Skeletal muscle satellite cell (primary cell): Measurements from ENCODE around the gene NBR1. TPM values are rescaled to one million over a fixed set of nuclear protein-coding genes. Genes with fewer than 3 reads are reported as not detected.
"Not testable (repeated sequence)": the region's sequence is repeated elsewhere in the genome, so short reads cannot be mapped to it uniquely, and the experiment has no call there.

Experiments used
- H3K27me3 ChIP-seq: 2 replicates; pipeline ENCODE4 v1.7.0; 2013; ENCODE audit warnings: low read length; ENCODE audit not compliant: control insufficient read depth, insufficient read depth
- H3K36me3 ChIP-seq: 2 replicates; pipeline ENCODE4 v1.7.0; 2013; ENCODE audit warnings: mild to moderate bottlenecking, control low read depth, low read length; ENCODE audit not compliant: insufficient read depth
- H3K4me1 ChIP-seq: 2 replicates; pipeline ENCODE4 v1.7.0; 2013; ENCODE audit warnings: low read length; ENCODE audit not compliant: control insufficient read depth, insufficient read depth
- H3K4me2 ChIP-seq: 2 replicates; pipeline ENCODE4 v1.7.0; 2013; ENCODE audit warnings: mild to moderate bottlenecking, low read length
- H3K4me3 ChIP-seq: 2 replicates; pipeline ENCODE4 v1.7.0; 2013; ENCODE audit warnings: low read length
- H3K9ac ChIP-seq: 2 replicates; pipeline ENCODE4 v1.7.0; 2013; ENCODE audit warnings: mild to moderate bottlenecking, low read depth, low read length, moderate library complexity
- H3K9me3 ChIP-seq: replicated peaks from 2 replicates; pipeline ENCODE4 v1.7.0; 2013; ENCODE audit warnings: mild to moderate bottlenecking, control low read depth, low read length
- total RNA-seq: library from RNA; depleted of rRNA; stranded (reverse); fragments of >200 nt; gene quantifications from 2 replicates; pipeline ENCODE4 v1.2.3, GENCODE V29; 2012; rRNA removed

NBR1 gene, protein sequence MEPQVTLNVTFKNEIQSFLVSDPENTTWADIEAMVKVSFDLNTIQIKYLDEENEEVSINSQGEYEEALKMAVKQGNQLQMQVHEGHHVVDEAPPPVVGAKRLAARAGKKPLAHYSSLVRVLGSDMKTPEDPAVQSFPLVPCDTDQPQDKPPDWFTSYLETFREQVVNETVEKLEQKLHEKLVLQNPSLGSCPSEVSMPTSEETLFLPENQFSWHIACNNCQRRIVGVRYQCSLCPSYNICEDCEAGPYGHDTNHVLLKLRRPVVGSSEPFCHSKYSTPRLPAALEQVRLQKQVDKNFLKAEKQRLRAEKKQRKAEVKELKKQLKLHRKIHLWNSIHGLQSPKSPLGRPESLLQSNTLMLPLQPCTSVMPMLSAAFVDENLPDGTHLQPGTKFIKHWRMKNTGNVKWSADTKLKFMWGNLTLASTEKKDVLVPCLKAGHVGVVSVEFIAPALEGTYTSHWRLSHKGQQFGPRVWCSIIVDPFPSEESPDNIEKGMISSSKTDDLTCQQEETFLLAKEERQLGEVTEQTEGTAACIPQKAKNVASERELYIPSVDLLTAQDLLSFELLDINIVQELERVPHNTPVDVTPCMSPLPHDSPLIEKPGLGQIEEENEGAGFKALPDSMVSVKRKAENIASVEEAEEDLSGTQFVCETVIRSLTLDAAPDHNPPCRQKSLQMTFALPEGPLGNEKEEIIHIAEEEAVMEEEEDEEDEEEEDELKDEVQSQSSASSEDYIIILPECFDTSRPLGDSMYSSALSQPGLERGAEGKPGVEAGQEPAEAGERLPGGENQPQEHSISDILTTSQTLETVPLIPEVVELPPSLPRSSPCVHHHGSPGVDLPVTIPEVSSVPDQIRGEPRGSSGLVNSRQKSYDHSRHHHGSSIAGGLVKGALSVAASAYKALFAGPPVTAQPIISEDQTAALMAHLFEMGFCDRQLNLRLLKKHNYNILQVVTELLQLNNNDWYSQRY
- 57.0 and 65.7 TPM in 2 replicates for total RNA-seq

DNA sequence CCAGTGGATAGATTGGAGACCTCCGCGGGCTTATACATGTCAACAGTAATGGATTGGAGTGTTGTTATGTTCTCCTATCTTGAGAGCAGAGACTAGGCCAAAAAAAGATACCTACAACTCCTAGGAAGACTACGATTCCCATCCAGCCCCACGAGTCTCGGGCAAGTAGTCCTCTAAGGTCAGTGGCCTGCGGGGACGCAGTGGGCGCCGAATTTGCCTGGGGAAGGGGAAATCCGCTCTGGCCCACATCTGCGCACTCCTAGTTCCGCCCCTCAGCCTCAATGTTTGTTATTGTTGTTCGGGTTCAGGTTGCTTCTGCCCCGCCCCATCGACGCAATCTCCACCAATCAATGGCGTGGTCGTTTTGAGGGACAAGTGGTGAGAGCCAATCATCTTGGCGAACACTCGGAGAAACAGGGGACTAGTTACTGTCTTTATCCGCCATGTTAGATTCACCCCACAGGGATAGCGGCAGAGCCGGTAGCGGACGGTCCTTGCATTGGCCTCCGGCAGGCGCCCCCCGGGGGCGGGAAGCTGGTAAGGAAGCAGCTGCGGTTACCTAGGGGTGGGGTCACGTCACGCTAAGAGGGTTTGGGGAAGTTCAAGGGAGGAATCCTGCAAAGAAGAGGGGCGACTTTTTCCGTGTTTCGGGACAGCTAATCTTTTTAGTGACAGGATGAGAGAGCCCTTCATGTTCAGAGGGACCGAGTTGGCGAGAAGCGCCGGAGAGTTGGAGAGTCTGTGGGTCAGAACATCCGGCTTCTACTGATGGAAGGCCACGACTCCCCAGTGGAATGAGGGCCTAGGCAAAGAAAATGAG is at the start of gene NBR1:
Gene NBR1 (plus strand): TSS at position 449 of the 820 bp plus-strand sequence. CDS start 4,586 bp downstream, outside the sequence.
- Histone ChIP-seq H3K4me2 (peak within 1 kb of the TSS; percentile 93), H3K36me3 (peaks cover 6% of the 10 kb centered on the region), H3K4me1 (peaks cover 23% of the 10 kb centered on the region), H3K9ac (peak within 1 kb of the TSS; percentile 95), H3K9me3 (no peaks in the 10 kb centered on the region), H3K4me3 (peak within 1 kb of the TSS; percentile 86), H3K27me3 (no peaks in the 10 kb centered on the region)

DNA sequence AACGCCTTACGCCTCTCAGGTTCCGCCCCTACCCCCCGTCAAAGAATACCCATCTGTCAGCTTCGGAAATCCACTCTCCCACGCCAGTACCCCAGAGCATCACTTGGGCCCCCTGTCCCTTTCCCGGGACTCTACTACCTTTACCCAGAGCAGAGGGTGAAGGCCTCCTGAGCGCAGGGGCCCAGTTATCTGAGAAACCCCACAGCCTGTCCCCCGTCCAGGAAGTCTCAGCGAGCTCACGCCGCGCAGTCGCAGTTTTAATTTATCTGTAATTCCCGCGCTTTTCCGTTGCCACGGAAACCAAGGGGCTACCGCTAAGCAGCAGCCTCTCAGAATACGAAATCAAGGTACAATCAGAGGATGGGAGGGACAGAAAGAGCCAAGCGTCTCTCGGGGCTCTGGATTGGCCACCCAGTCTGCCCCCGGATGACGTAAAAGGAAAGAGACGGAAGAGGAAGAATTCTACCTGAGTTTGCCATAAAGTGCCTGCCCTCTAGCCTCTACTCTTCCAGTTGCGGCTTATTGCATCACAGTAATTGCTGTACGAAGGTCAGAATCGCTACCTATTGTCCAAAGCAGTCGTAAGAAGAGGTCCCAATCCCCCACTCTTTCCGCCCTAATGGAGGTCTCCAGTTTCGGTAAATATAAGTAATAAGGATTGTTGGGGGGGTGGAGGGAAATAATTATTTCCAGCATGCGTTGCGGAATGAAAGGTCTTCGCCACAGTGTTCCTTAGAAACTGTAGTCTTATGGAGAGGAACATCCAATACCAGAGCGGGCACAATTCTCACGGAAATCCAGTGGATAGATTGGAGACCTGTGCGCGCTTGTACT is 45.7 kb upstream of the NBR1 start, which contains the start of gene BRCA1:
Gene BRCA1 (minus strand): TSS at position 232 of the 834 bp plus-strand sequence. CDS start 1,268 bp downstream, outside the sequence.
- H3K4me2 ChIP-seq: peak within 1 kb of the TSS; percentile 86
- peak within 1 kb of the TSS; percentile 82 for H3K4me3 ChIP-seq
- no peaks in the 10 kb centered on the region for H3K9me3 ChIP-seq
- H3K4me1 ChIP-seq: peaks cover 7% of the 10 kb centered on the region
- H3K27me3 ChIP-seq: no peaks in the 10 kb centered on the region
- H3K36me3 ChIP-seq: no peaks in the 10 kb centered on the region
- peak within 1 kb of the TSS; percentile 85 for H3K9ac ChIP-seq

DNA sequence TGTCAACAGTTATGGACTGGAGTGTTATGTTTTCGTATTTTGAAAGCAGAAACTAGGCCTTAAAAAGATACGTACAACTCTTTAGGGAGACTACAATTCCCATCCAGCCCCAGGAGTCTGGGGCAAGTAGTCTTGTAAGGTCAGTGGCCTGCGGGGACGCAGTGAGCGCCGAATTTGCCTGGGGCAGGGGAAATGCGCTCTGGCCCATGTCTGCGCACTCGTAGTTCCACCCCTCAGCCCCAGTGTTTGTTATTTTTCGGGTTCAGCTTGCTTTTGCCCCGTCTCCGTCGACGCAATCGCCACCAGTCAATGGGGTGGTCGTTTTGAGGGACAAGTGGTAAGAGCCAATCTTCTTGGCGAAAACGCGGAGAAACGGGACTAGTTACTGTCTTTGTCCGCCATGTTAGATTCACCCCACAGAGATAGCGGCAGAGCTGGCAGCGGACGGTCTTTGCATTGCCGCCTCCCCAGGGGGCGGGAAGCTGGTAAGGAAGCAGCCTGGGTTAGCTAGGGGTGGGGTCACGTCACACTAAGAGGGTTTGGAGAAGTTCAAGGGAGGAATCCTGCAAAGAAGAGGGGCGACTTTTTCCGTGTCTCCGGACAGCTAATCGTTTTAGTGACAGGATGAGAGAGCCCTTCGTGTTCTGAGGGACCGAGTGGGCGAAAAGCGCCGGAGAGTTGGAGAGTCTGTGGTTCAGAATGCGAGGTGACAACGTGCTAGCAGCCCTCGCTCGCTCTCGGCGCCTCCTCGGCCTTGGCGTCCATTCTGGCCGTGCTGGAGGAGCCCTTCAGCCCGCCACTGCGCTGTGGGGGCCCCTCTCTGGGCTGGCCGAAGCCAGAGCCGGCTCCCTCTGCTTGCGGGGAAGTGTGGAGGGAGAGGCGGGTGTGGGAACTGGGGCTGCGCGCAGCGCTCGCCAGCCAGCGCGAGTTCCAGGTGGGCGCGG is 44.8 kb upstream of the NBR1 start:
- Histone ChIP-seq H3K9ac (peak overlapping the region; percentile 85), H3K4me3 (peak overlapping the region; percentile 82), H3K4me1 (peaks cover 7% of the 10 kb centered on the region), H3K36me3 (no peaks in the 10 kb centered on the region), H3K27me3 (no peaks in the 10 kb centered on the region), H3K4me2 (peak overlapping the region; percentile 86), H3K9me3 (no peaks in the 10 kb centered on the region)

DNA sequence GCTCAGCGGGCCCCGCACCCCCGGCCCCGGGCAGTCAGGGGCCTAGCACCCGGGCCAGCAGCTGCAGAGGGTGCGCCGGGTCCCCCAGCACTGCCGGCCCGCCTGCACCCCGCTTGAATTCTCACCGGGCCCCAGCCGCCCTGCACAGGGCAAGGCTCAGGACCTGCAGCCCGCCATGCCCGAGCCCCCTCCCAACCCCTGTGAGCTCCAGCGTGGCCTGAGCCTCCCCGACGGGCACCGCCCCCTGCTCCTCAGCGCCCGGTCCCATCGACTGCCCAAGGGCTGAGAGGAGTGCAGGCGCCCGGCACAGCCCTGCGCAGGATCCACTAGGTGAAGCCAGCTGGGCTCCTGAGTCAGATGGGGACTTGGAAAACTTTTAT is 44.1 kb upstream of the NBR1 start:
- no peaks in the 10 kb centered on the region for H3K9me3 ChIP-seq
- H3K4me1 ChIP-seq: peaks cover 7% of the 10 kb centered on the region
- H3K27me3 ChIP-seq: no peaks in the 10 kb centered on the region
- no peaks in the 10 kb centered on the region for H3K36me3 ChIP-seq
- no peak overlapping the region for H3K4me2 ChIP-seq
- H3K4me3 ChIP-seq: no peak overlapping the region
- H3K9ac ChIP-seq: no peak overlapping the region

DNA sequence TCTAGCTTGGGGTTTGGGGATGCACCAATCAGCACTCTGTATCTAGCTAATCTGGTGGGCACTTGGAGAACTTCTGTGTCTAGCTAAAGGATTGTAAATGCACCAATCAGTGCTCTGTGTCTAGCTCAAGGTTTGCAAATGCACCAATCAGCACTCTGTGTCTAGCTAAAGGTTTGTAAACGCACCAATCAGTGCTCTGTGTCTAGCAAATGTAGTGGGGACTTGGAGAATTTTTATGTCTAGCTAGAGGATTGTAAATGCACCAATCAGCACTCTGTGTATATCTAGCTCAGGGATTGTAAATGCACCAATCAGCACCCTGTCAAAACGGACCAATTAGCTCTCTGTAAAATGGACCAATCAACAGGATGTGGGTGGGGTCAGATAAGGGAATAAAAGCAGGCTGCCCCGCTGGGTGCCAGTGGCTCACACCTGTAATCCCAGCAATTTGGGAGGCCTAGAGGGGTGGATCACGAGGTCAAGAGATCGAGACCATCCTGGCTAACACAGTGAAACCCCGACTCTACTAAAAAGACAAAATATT is 43.6 kb upstream of the NBR1 start:
- not testable (repeated sequence) for H3K36me3 ChIP-seq, H3K4me3 ChIP-seq, H3K27me3 ChIP-seq, H3K9me3 ChIP-seq, H3K9ac ChIP-seq, H3K4me1 ChIP-seq, H3K4me2 ChIP-seq

DNA sequence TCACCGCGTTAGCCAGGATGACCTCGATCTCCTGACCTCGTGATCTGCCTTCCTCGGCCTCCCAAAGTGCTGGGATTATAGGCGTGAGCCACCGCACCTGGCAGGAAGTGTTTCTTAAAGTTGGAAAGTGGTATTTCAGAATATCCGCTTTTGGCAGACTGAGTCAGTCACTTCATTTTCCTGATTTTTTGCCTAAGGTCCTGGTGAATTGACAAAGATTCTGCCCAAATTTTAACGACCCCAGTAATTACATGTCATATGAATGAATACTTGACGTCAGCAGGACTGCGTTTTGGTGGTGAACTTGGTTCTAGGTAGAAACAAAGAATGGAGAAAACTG is 41.4 kb upstream of the NBR1 start:
- no peaks in the 10 kb centered on the region for H3K9me3 ChIP-seq
- H3K36me3 ChIP-seq: peaks cover 6% of the 10 kb centered on the region
- H3K27me3 ChIP-seq: no peaks in the 10 kb centered on the region
- H3K4me3 ChIP-seq: no peak overlapping the region
- H3K4me1 ChIP-seq: peaks cover 7% of the 10 kb centered on the region
- no peak overlapping the region for H3K9ac ChIP-seq
- no peak overlapping the region for H3K4me2 ChIP-seq

DNA sequence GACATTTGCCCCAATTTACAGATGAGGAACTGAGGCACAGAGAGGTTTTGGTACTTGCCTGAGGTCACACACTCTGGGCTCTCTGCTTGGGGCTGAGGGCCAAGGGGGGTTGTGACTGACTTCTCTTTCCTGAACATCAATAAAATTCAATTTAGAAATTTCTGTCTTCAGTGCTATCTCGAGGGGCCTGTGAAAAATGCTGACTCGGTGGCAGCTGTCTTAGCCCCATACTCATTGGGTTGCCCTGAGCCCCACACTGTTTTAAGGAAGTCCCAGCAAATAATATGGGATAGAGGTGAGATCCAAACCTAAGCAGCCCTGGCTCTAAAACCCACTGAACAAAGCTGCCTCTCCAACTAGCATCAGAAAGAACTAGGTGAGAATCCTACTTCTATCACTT is 38.9 kb upstream of the NBR1 start:
- Histone ChIP-seq H3K27me3 (no peaks in the 10 kb centered on the region), H3K9me3 (no peaks in the 10 kb centered on the region), H3K4me1 (no peaks in the 10 kb centered on the region), H3K4me3 (no peak overlapping the region), H3K36me3 (peaks cover 6% of the 10 kb centered on the region), H3K4me2 (no peak overlapping the region), H3K9ac (no peak overlapping the region)

DNA sequence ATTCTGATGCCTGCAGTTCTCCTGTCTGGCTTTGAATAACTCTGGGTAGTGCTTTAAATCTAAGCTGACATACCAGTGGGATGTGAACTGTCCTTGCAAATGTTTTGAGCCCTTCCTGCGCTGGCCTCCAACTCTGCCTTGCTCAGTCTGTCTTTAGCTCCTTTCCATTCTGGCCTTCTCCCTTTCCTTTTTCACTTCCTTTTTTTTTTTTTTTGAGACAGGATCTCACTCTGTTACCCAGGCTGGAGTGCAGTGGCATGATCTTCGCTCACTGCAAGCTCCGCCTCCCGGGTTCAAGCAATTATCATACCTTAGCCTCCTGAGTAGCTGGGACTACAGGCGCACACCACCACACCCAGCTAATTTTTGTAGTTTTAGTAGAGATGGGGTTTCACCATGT is 37.6 kb upstream of the NBR1 start:
- H3K4me1 ChIP-seq: not testable (repeated sequence)

DNA sequence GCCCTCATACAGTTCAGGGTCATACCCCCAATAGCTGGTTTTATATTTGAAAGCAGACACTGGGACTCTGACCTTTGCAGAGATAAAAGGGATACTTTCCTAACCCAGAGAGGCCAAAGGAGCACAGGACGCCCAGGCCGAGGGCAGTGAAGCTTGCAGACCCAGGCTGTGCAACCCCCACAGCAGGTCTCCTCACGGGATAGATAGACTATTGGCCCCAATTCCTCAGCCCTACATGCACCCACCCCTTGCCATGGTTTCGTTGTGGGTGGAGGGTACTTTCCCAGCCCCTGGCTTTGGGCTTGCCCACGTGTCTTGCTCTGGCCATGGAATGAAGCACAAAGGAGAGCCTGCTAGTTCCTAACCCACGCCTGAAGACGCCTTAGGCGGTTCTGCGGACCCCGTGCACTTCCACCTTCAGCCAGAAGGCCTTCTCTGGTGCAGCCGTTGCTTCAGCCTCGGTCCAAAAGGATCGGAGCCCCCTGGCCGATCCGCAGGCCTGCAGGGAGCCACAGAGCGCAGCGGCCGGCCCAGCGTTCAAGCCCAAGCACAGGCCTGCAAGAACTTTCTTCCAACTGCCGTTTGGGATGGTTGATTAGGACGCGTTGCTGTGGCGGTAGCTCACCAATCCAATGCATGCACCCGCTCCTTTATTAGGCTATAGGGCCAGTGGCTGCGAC is 36.1 kb upstream of the NBR1 start:
- no peak overlapping the region for H3K4me3 ChIP-seq
- H3K36me3 ChIP-seq: peaks cover 6% of the 10 kb centered on the region
- no peaks in the 10 kb centered on the region for H3K9me3 ChIP-seq
- H3K9ac ChIP-seq: no peak overlapping the region
- H3K27me3 ChIP-seq: no peaks in the 10 kb centered on the region
- no peaks in the 10 kb centered on the region for H3K4me1 ChIP-seq
- no peak overlapping the region for H3K4me2 ChIP-seq

More for the DNA sequence above, 37.6 kb upstream of the NBR1 start:
- H3K27me3 ChIP-seq, H3K9me3 ChIP-seq, H3K4me3 ChIP-seq, H3K9ac ChIP-seq, H3K36me3 ChIP-seq, H3K4me2 ChIP-seq: not testable (repeated sequence)
